GM21423 (cell line): Measurements from ENCODE around the gene PTGES3.
"Not testable (repeated sequence)": the region's sequence is repeated elsewhere in the genome, so short reads cannot be mapped to it uniquely, and the experiment has no call there.

Experiments used
- ATAC-seq: cut with Tn5 transposase; IDR thresholded peaks from one replicate; pipeline ENCODE4 v1.9.1; 2021; ENCODE audit warnings: mild to moderate bottlenecking, moderate library complexity; ENCODE audit not compliant: unreplicated experiment

PTGES3 gene, protein sequence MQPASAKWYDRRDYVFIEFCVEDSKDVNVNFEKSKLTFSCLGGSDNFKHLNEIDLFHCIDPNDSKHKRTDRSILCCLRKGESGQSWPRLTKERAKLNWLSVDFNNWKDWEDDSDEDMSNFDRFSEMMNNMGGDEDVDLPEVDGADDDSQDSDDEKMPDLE

DNA sequence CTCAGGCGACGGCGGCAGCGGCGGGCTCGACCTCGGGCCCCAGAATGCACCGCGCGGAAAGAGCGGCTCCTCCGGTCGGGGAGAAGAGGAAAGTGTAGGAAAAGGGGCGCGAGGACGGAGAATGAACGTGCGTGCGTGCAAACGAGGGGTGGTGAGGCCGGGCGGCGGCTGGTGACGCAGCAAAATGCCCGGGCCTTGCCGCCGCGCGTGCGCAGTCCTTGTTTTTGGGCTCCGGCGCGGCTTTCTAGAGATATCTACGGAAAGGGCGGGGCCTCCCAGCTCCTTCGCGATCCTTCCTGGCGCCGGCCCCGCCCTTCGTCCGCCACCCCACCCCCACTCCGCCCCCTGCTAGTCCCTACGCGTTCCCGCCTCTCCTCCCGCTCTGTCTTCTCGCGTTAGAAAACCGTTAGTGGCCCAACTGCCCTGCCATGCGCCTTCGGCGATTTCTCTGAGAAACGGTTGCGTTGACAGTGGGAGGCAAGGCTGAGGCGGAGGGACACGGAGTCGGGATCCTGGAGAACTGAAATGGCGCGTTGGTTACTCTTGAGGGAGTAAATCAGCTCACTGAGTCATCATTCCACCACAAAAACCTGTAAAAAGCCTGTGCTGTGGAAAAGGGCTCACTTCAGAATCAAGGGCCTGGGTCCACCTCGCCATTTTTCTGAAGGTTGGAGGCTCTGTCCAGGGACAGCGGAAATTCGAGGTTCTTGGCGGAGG, at the start of gene PTGES3:
PTGES3 (minus strand) TSS at position 156 of the 717 bp plus-strand sequence. CDS start 285 bp downstream, outside the sequence.
- ATAC-seq, result peak; percentile 60

DNA sequence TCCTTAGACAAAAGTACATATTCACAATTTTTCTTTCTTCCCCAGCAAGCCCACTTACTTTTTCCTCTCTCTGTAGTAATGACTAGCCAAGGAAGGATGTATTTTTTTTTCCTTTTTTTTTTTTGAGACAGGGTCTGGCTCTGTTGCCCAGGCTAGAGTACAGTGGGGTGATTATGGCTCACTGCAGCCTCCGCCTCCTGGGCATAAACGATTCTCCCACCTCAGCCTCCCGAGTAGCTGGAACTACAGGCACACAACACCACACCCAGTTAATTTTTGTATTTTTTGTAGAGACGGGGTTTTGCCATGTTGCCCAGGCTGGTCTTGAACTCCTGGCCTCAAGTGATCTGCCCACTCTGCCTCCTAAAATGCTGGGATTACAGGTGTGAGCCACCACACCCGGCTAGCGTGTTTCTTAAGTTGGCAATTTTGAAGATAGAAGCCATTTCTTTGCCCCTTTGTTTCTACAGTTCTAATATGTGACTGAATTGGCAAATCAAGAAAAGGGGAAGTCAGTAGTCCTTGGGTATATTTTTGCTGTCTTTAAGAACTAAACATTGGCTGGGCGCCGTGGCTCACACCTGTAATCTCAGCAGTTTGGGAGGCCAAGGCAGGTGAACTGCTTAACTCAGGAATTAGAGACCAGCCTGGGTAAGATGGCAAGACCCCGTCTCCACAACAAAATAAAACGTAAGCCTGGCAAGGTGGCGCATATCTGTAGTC, 40.2 kb upstream of the PTGES3 start:
- no peak for ATAC-seq

DNA sequence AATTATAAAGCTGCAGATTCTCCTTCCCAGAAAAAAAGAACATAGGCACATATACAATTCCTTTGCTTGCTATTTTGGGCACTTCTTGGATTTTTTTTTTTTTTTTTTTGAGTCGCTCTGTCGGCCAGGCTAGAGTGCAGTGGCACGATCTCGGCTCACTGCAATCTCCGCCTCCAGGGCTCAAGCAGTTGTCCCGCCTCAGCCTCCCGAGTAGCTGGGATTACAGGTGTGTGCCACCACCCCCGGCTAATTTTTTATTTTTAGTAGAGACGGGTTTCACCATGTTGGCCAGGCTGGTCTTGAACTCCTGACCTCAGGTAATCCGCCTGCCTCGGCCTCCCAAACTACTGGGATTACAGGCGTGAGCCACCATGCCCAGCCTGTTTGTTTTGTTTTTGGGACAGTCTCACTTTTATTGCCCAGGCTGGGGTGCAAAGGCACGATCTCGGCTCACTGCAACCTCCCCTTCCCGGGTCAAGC, 38.2 kb upstream of the PTGES3 start:
- ATAC-seq, result not testable (repeated sequence)

DNA sequence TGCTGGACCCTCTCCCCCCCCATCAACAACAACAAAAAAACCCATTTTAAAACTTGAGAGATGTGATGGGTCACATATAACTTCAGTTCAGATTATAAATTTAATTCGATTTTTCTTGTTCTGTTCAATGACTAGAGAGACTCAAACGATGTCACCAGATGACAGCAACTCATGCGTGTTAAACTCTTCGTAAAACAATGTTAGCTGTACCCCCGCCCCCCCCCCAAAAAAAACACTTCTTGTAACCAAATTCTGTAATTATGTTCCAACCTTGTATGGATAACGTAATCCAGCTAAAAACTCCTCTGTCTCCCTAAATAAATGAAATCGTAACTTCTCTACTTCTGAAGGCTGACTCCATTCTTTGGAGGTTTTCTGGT, 37.6 kb upstream of the PTGES3 start:
- no peak for ATAC-seq

DNA sequence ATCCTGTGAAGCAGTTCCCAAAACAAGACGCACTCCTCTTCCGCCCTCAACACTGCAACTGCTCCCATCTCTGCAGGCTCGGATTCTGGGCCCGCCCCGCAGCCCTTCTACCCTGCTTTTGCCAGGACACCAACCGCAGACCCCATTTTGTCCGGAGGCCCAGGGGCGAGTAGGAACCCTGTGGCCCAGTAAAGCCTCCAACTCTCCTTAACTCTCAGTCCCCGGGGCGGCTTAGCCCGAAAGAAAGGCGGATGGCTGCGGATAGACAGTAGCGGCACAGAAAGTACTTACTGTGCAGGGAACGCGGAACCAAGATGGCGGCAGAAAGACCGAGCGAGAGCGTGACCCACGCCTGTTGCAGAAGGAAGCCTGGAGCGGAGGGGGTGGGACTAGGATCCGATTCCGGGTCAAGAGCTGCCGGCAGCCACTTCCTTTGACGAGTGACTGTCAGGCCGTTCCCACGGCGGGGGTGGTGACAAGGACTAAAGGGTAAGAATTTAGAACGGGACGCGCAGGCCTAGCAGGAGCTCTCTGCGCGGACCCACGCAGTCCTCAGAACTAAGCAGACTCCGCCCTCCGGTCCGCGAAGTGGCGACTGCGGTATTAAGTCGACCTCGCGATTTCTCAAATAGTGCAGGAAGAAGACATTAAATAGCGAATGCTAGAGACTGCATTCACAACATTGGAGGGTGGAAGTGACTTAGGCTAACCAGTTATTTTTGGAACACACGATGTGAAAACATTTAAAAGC, 37.1 kb upstream of the PTGES3 start, which contains the start of gene NACA:
NACA (minus strand) TSS at position 328 of the 751 bp plus-strand sequence. CDS start 778 bp downstream, outside the sequence.
- peak; percentile 96 for ATAC-seq

DNA sequence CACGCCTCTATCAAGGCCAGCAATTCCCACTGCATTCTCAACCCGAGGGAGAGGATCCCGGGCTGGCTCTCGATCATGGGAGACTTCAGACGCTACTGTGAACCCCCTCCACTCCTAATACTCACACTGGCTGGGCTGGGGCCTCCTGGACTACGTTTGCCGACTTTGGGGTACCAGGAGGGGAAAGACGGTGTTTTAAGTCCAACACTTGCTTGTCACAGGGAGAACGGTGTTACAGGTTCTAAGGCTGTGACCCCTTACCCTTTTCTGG, 36.6 kb upstream of the PTGES3 start:
- ATAC-seq, result no peak

DNA sequence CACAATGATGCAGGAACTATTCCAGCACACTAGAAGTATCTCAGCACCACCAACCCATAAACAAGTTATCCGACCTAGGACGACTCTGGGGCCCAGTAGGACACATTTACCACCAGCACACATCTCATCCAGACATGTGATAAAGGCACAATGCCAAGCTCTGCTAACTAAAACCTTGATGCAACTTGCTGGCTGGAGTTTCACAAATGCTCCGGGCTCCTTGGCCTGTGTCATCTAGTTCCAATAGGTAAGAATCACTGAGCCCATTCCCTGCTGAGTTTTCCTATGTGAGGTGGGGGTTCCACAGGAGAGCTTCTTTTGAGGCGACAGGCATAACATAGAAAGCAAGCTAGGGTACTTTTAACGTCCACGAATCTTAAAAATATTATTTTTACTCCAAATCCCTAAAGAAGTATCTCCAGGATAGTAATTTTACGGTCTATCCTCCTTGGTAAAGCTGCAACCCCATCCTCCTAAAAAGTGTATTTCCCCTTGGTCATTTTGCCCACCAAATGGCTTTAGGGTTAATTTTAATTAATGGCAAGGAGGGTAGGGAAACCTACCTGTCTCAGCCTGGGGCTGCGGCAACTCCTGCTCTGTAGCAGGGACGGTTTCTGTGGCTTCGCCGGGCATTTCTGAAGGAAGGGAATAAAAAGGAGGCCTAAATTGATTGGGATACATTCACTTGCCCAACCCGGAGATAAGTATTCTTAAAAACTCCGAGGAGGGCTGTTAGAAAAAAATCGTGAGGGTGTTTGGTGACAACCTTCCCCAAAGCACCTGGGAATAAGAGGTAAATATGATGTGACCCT, 36.0 kb upstream of the PTGES3 start:
- ATAC-seq, result no peak

DNA sequence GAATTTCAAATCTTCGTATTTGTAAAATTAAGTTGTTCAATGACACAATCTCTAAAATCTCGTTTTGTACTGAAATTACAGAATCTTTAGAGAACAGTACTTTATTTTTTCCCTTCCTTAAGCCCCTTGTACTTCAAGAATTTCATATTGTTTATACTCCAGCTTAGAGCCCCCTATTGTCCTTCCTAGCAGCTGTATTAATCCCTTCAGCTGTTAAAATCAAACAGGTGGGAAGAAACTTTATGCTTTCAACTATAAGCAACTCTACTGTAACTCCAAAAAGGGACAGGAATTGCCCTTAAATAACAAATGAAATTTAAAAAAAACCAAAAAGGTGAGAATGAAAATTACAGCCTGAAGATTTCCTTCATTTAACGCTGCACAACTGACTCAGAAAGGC, 35.3 kb upstream of the PTGES3 start:
- no peak for ATAC-seq

DNA sequence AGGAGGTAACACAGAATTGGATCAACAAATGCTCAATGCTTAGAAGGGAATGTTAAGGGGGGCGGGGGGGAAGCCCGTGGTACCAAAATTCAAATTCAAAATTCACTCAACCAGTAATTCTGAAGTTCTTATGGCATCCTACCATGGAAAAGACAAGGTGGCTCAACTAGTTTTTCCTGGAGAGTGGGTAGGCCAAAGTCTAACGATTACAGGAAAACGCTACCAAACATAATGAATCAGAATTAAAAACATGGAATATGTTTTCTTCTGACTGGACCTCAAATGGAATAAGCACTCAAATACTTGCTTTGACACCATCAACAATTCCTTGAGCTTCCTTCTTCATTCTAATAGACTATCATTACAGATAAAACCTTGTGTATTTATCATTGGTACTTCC, 34.7 kb upstream of the PTGES3 start:
- no peak for ATAC-seq

DNA sequence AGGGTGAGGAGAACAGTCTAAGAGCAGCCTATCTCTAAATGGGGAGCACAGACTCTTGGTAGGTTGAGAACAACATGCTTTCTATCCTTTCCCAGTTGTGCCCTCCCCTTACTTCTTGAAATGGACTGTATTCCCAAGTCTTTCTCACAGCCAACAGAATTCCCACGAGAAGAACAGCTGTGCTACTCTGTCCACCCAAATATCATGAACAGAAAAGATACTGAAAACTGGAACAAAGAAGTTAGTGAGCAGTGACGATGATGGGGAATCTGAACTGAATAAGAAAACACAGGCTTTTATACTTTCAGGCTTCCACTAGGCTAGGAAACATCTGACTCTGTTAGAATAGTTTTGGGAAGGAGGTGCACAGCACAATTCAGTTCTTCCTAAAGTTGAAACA, 33.6 kb upstream of the PTGES3 start:
- no peak for ATAC-seq

DNA sequence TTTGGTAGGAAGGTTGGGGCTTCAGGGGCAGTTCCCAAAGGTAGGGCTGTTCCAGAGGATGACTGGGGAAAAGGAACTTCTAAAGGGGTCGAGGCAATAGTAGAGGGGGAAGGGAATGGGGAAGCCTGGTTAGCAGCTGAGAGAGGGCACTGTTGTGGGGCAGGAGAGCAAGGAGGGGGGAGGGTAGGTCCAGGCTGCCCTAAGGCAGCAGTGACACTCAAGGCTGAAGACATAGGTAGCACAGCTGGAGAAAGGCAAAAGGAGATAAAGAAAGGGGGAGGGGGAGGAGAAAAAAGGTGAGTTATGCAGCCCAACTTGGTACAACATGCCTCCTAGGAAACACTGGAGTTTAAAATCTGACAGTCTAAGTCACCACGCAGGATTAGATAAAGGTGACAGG, 33.1 kb upstream of the PTGES3 start:
- no peak for ATAC-seq

DNA sequence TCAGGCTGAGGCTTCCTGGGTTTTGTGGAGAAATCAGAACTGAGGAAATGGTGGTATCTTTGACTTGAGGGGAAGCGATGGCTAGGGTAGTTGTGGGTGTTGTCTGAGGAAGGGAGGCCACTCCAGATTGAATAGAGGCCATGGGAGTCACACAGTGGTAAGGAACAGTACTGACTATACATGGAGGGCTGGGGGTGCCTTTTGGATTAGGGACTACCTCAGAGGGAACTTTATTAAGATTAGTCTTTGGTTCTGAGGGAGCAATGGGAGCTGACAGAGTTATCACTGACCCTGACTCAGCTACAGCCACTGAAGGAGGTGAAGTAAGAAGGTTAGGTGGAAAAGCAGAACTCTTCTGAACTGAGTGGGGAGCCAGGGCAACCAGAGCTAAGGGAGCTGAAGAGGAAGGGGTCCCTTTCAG, 32.7 kb upstream of the PTGES3 start:
- no peak for ATAC-seq

DNA sequence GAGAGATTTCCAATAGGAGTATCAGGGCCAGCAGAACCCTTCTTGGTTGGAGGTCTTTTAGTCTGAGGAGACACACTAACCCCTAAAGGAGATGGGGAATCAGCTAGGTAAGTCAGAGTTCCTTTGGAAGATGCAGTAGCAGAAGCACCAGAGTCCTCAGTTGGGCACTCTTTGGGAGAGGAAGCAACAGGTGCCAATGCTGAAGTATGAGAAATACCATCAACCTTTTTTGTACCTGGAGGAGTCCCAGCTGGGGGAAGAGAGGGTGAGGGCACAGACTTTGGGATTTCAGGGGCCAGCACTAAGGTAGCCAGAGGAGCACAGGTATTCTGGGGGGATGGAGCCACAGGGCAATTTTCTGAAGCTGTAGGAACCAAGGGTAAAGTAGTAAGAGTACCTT, 31.0 kb upstream of the PTGES3 start:
- ATAC-seq, result no peak

DNA sequence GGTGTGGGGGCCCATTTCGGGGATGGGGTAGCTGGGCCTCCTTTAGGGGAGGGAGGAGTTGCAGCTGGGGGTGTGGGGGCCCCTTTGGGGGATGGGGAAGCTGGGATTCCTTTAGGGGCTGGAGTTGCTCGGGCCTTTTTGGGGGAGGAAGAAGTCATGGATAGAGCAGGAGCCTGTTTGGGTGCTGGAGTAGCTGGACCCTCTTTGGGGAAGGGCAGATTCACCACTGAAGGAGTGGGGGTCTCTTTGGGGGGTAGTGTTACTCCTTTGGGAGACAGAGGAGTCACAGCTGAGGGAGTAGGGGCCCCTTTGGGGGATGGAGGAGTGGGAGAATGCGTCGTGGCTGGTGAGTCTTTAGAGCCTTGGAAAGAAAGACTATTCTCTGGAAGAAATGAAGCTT, 30.6 kb upstream of the PTGES3 start:
- ATAC-seq, result no peak

DNA sequence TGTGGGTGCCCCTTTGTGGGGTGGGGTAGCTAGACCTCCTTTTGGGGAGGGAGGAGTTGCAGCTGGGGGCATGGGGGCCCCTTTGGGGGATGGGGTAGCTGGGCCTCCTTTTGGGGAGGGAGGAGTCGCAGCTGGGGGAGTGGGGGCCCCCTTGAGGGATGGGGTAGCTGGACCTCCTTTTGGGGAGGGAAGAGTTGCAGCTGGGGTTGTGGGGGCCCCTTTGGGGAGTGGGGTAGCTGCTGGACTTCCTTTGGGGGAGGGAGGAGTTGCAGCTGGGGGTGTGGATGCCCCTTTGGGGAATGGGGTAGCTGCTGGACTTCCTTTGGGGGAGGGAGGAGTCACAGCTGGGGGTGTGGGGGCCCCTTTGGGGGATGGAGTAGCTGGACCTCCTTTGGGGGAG, 30.1 kb upstream of the PTGES3 start:
- no peak for ATAC-seq

DNA sequence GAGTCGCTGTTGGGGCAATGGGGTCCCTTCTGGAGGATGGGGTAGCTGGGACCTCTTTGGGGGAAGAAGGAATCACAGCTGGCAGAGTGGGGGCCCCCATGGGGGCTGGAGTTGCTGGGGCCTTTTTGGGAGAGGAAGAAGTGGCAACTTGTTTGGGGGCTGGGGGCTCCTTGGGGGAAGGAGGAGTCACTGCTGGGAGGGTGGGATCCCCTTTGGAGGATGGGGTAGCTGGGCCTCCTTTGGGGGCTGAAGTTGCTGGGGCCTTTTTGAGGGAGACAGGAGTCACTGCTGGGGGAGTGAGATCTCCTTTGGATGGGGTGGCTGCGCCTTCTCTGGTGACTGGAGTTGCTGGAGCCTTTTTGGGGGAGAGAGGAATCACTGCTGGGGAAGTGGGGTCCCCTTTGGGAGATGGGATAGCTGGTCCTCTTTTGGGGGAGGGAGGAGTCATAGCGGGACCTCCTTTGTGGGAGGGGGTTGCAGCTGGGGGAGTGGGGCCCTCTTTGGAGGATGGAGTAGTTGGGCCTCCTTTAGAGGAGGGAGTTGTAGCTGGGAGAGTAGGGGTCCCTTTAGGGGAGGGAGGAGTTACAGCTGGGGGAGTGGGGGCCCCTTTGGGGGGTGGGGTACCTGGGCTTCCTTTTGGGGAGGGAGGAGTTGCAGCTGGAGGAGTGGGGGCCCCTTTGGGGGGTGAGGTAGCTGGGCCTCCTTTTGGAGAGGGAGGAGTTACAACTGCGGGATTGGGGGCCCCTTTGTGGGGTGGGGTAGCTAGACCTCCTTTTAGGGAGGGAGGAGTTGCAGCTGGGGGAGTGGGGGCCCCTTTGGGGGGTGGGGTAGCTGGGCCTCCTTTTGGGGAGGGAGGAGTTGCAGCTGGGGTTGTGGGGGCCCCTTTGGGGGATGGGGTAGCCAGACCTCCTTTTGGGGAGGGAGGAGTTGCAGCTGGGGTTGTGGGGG, 29.1 kb upstream of the PTGES3 start:
- ATAC-seq, result no peak

DNA sequence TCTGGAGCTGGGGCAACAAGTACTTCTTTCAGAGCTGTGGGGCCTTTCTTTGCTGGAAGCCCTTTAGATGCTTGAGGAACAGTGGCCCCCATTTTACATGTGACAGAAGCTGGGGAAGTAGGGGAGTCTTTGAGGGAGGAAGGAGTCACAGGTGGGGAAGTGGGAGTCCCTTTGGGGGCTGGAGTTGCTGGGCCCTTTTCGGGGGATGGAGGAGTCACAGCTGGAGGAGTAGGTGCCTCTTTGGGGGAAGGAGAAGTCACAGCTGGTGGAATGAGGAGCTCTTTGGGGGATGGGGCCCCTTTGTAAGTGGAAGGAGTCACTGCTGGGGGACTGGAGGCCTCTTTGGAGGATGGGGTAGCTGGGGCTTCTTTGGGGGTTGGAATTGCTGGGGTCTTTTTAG, 28.4 kb upstream of the PTGES3 start:
- no peak for ATAC-seq

DNA sequence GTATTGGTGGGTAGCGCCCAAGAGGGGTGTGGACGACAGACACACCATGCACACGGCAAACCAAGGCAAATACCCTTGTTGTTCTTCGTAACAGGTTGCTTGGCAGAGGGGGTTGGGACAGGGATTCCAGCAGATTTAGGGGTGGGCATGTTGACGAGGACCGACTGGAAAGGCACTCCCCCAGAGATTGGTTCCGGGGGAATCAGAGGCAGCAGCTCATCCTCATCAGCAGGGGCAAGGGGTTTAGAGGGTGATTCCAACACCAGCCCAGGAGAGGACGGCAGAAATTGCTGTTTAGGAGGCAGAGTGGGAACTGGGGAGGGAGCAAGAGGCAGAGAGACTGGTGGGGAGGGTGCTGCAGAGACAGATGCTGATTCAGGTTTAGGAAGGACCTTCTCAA, 27.7 kb upstream of the PTGES3 start:
- no peak for ATAC-seq

DNA sequence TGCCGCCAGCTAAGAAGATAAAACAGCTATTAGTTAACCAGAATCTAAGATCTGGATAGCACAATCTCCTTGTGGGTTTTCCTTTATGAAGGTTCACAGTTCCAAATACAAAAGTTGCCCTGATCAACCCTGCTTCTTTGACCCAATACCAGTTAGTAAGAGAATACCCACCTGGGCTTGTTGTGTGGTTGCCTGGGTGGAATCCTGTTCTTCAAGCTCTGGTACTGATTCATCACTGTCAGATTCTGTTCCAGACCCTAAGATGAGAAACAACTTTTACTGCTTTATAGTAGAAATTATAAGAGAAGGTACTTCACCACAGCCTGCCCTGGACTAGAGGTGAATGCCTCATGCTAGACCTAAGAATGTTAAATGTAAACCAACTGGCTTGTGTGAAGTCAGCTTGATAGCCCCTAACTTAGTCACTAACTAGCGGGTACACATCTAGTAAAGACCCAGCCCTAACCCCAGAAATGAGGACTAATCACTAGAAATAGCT, 26.4 kb upstream of the PTGES3 start:
- no peak for ATAC-seq
